KOPT-K1 (cell line): ENCODE data around the gene LY6G5B.
A peak's percentile ranks its signal among the peaks of the same experiment; 100 is the strongest.

Source experiments
- H3K27ac ChIP-seq: fragments of 200-600 bp; sonication (generic); 2 replicates; pipeline ENCODE4 v1.5.1; 2016; ENCODE audit warnings: antibody characterized with exemption, mild to moderate bottlenecking, low read depth, low read length; ENCODE audit not compliant: poor library complexity, severe bottlenecking
- H3K36me3 ChIP-seq: fragments of 200-600 bp; sonication (generic); 2 replicates; pipeline ENCODE4 v1.5.1; 2017; ENCODE audit warnings: antibody characterized with exemption, mild to moderate bottlenecking, low read length, moderate library complexity; ENCODE audit not compliant: insufficient read depth
- H3K9me3 ChIP-seq: fragments of 200-600 bp; sonication (generic); 2 replicates; pipeline ENCODE4 v1.5.1; 2017; ENCODE audit warnings: antibody characterized with exemption, low read length, mild to moderate bottlenecking; ENCODE audit not compliant: insufficient read depth, poor library complexity, severe bottlenecking

The LY6G5B gene

DNA sequence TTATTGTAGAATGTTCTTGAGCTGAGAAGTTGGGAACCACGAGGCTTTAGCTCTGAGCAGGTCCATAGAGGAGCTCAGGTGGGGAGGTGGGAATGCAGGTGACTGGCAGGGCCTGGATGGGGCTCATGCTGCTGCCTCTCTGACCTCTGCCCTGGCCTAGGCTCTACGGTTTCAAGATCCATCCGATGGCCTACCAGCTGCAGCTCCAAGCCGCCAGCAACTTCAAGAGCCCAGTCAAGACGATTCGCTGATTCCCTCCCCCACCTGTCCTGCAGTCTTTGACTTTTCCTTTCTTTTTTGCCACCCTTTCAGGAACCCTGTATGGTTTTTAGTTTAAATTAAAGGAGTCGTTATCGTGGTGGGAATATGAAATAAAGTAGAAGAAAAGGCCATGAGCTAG is at the start of gene LY6G5B:
Gene LY6G5B (plus strand): TSS at position 301 of the 400 bp plus-strand sequence. CDS start 975 bp downstream, outside the sequence.
- Histone ChIP-seq H3K9me3 (no peaks in the 10 kb centered on the region), H3K36me3 (peaks cover 77% of the 10 kb centered on the region), H3K27ac (no peak within 1 kb of the TSS)

DNA sequence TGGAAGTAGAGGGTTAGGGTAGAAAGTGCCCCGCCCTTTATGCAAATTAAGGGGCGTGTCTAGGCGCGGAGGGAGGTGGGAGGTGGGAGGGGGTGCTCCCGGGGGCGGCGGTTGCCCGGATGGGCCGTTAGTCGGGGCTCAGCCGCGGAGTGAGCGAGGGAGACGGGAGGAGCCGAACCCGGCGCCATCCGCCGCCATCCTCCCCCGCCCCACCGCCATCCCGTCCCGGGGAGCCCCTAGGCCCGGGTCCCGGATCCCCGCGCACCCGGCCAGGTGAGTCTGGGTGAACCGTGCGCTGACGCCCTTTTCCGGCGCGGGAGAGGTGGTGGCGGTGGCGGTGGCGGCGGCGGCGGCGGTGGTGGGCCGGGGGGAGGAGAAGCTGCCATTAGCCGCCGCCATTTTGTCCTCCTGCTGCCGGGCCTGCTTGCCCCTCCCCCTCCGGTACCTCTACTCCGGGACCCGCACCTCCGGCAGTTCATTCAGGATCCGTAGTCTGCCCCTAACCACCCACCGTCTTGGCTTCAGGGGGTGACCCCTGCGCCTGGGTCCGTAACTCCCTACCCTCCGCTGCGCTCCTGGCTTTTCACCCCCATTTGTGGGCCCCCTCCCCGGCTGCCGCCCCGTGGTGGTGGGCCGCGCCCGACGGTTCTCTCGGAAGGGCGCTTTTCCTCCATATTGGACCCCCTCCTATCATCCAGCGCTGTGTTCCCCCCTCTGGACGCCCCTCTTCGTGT is 49.0 kb upstream of the LY6G5B start, which contains the start of gene PRRC2A:
Gene PRRC2A (plus strand): TSS at position 130 of the 734 bp plus-strand sequence. CDS start 2,075 bp downstream, outside the sequence.
- Histone ChIP-seq H3K9me3 (no peaks in the 10 kb centered on the region), H3K36me3 (peaks cover 50% of the 10 kb centered on the region), H3K27ac (peak within 1 kb of the TSS; percentile 99)

- Histone ChIP-seq H3K27ac (peak overlapping the region; percentile 99), H3K36me3 (peaks cover 57% of the 10 kb centered on the region), H3K9me3 (no peaks in the 10 kb centered on the region)
Observed at GRCh38 chr6:31621320-31621939, 48.3 kb upstream of the LY6G5B start.

GRCh38 chr6:31621991-31622390 is 47.8 kb upstream of the LY6G5B start:
- H3K27ac ChIP-seq = peak overlapping the region; percentile 99
- no peaks in the 10 kb centered on the region for H3K9me3 ChIP-seq
- H3K36me3 ChIP-seq = peaks cover 58% of the 10 kb centered on the region

DNA sequence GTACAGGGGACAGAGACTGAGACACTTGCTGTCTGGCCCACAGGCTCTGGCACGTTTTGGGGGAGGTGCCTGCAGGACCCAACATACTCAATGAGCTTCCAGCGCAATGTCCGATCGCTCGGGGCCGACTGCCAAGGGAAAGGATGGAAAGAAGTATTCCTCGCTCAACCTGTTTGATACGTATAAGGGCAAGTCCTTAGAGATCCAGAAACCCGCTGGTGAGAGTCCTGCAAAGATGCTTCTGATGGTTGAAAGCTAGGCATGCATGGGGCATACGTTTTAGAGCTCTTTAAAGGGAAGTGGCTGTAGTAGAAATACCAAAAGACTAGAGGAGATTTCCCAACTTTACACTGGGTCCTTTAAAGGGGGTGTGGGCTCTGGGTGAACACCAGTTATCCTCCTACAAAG is 47.1 kb upstream of the LY6G5B start:
- Histone ChIP-seq H3K9me3 (no peaks in the 10 kb centered on the region), H3K27ac (peak overlapping the region; percentile 99), H3K36me3 (peaks cover 62% of the 10 kb centered on the region)

GRCh38 chr6:31624070-31624469 is 45.7 kb upstream of the LY6G5B start:
- Histone ChIP-seq H3K9me3 (no peaks in the 10 kb centered on the region), H3K27ac (no peak overlapping the region), H3K36me3 (peaks cover 76% of the 10 kb centered on the region)

DNA sequence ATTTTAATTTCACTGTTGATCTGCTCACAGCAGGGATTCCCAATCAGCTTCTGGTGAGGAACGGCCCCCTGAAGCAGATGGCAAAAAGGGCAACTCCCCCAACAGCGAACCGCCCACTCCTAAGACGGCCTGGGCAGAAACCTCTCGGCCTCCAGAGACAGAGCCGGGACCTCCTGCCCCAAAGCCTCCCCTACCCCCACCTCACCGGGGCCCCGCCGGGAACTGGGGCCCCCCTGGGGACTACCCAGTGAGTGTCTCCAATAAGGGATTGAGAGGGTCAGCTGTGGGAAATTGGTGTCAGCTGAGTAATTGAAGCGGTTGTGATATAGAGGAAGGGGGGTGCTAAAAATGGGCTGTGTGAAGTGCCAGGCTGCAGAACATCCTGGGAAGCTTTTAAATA is 42.8 kb upstream of the LY6G5B start:
- Histone ChIP-seq H3K27ac (no peak overlapping the region), H3K9me3 (no peaks in the 10 kb centered on the region), H3K36me3 (peaks cover 100% of the 10 kb centered on the region)

GRCh38 chr6:31627690-31628287 is 42.0 kb upstream of the LY6G5B start:
- H3K36me3 ChIP-seq = peaks cover 100% of the 10 kb centered on the region
- H3K27ac ChIP-seq = no peak overlapping the region
- no peaks in the 10 kb centered on the region for H3K9me3 ChIP-seq

GRCh38 chr6:31629014-31629413 is 40.8 kb upstream of the LY6G5B start:
- no peak overlapping the region for H3K27ac ChIP-seq
- no peaks in the 10 kb centered on the region for H3K9me3 ChIP-seq
- peaks cover 100% of the 10 kb centered on the region for H3K36me3 ChIP-seq

DNA sequence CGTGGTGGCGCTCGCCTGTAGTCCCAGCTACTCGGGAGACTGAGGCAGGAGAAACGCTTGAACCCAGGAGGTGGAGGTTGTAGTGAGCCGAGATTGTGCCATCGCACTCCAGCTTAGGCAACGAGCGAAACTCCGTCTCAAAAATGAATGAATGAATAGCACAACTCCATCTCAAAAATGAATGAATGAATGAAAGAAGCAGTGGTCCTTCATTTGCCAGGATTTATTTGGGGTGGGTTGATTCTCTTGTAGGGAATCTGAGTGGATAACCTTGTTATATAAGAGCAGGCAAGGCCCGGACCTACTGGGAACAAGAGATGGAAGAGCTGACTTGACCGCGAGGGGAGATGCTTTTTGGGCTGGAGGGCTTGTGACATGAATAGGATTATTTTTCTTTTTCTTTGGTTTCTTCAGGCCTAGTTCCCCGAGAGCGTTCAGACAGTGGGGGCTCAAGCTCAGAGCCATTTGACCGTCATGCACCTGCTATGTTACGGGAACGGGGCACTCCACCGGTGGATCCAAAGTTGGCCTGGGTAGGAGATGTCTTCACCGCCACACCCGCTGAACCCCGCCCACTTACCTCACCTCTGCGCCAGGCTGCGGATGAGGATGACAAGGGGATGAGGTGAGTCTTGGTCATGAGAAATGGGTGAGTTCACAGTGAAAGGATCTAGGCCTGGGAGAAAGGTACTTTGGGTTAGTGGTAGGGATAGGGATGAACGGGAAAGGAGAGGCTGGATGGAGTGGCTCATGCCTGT is 39.4 kb upstream of the LY6G5B start:
- H3K27ac ChIP-seq = no peak overlapping the region
- peaks cover 100% of the 10 kb centered on the region for H3K36me3 ChIP-seq
- H3K9me3 ChIP-seq = no peaks in the 10 kb centered on the region

DNA sequence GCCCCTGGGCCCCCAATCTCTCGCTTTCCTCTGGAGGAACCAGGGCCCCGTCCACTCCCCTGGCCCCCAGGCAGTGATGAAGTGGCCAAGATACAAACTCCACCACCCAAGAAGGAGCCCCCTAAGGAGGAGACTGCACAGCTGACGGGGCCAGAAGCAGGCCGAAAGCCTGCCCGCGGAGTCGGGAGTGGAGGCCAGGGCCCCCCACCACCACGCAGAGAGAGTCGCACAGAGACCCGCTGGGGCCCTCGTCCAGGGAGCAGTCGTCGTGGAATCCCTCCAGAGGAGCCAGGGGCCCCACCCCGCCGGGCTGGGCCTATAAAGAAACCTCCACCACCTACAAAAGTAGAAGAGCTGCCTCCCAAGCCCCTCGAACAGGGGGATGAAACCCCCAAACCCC is 38.6 kb upstream of the LY6G5B start:
- Histone ChIP-seq H3K36me3 (peaks cover 100% of the 10 kb centered on the region), H3K9me3 (no peaks in the 10 kb centered on the region), H3K27ac (no peak overlapping the region)

GRCh38 chr6:31631681-31632278 is 38.0 kb upstream of the LY6G5B start:
- Histone ChIP-seq H3K27ac (no peak overlapping the region), H3K36me3 (peaks cover 100% of the 10 kb centered on the region), H3K9me3 (no peaks in the 10 kb centered on the region)

GRCh38 chr6:31632279-31632946 is 37.4 kb upstream of the LY6G5B start:
- Histone ChIP-seq H3K36me3 (peaks cover 100% of the 10 kb centered on the region), H3K27ac (no peak overlapping the region), H3K9me3 (no peaks in the 10 kb centered on the region)

DNA sequence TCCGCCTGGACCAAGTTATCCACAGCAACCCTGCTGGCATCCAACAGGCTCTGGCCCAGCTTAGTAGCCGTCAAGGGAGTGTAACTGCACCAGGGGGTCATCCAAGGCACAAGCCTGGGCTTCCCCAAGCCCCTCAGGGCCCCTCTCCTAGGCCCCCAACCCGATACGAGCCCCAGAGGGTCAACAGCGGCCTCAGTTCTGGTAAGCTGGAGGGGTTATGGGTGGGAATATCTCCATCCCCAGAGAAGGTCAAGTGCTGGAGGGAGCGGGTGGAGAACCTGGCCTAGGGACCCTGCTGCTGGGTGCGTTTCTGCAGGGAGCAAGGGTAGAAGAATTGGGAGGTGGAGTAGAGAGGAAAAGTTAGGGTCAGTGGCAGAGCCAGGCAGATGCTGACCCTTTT is 36.3 kb upstream of the LY6G5B start:
- Histone ChIP-seq H3K9me3 (no peaks in the 10 kb centered on the region), H3K27ac (no peak overlapping the region), H3K36me3 (peaks cover 100% of the 10 kb centered on the region)
